Measurements from ENCODE around the gene GPRC5B.

Gene GPRC5B

DNA sequence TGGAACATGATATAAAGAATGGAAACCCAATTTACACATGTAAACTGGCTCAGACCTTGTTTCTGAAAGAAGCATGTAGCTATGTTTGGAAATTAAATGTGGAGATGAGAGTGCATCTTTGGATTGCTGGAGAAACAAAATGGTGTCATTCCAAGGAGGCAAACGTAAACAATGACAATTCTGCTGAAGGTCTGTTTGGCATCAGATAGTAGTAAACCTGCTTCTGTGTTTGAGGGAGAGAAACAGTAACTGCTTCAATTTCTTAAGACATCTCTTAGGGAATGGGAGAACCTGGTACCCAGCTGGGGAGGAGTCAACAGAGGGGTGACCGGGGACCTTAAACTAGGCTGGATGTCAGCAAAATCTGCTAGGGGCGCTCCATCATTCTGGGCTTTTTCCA lies 23.5 kb downstream of the GPRC5B start:
- TF ChIP-seq POLR2AphosphoS5 (IDR thresholded peaks at IDR 0.05; ENCODE audit: low read depth, low read length) (no peak), FOXP2 (optimal IDR thresholded peaks at IDR 0.05; ENCODE audit: borderline replicate concordance, extremely low read depth, extremely low read length, insufficient read depth) (no peak), TAF1 (IDR thresholded peaks at IDR 0.05; ENCODE audit: borderline replicate concordance, insufficient read depth, low read length) (no peak), SIN3A (IDR thresholded peaks at IDR 0.05; ENCODE audit: borderline replicate concordance, insufficient read depth, low read length) (no peak)
- TF ChIP-seq, protein P1, sequence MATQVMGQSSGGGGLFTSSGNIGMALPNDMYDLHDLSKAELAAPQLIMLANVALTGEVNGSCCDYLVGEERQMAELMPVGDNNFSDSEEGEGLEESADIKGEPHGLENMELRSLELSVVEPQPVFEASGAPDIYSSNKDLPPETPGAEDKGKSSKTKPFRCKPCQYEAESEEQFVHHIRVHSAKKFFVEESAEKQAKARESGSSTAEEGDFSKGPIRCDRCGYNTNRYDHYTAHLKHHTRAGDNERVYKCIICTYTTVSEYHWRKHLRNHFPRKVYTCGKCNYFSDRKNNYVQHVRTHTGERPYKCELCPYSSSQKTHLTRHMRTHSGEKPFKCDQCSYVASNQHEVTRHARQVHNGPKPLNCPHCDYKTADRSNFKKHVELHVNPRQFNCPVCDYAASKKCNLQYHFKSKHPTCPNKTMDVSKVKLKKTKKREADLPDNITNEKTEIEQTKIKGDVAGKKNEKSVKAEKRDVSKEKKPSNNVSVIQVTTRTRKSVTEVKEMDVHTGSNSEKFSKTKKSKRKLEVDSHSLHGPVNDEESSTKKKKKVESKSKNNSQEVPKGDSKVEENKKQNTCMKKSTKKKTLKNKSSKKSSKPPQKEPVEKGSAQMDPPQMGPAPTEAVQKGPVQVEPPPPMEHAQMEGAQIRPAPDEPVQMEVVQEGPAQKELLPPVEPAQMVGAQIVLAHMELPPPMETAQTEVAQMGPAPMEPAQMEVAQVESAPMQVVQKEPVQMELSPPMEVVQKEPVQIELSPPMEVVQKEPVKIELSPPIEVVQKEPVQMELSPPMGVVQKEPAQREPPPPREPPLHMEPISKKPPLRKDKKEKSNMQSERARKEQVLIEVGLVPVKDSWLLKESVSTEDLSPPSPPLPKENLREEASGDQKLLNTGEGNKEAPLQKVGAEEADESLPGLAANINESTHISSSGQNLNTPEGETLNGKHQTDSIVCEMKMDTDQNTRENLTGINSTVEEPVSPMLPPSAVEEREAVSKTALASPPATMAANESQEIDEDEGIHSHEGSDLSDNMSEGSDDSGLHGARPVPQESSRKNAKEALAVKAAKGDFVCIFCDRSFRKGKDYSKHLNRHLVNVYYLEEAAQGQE (IDR thresholded peaks at IDR 0.05; ENCODE audit: insufficient read depth in 1 of 2, low read depth in 2 of 2, low read length in 2 of 2): no peak

DNA sequence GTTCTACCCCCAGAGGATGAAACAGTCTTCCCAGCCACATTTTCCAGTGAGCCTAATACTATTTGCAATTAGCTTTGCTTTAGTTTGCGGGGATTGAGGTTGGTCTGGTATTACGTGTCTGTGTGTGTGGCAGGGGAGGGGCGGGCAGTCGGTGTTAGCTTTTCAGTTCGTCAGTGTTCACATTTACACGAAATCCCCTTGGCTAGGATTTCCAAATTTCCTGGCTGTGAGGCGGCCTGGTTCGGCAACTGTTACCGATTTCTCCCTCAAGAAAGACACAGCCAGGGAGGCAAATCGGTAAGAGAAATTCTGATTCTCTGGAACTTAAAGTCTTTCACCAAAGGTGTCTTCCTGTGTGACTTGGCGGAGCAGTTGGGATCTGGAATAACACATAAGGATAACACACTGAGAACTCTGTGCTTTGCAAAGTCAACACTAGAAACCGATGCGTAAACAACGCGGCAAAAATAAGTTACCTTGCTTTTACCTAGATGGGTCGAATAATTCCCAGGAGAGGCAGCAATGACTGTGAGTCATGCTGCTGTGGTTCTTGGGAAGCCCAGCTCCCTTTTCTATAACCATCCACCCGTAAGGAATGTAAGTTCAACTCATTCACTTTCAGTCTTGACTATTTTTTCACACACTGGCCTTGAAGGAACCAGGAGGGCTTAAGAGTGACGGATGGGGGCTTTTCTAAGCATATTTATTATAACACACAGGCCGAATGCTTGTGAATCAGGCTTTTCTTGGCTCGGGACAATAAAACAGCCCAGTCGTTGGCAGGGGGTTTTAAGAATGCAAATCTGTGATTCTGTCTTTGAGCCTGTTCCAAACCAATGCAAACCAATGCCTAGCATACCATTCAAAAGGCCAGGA lies 24.2 kb downstream of the GPRC5B start:
- TF ChIP-seq POLR2AphosphoS5 (IDR thresholded peaks at IDR 0.05; ENCODE audit: low read depth, low read length): no peak
- TF ChIP-seq, protein P1 (IDR thresholded peaks at IDR 0.05; ENCODE audit: insufficient read depth in 1 of 2, low read depth in 2 of 2, low read length in 2 of 2): no peak
- no peak for TF ChIP-seq SIN3A (IDR thresholded peaks at IDR 0.05; ENCODE audit: borderline replicate concordance, insufficient read depth, low read length)

DNA sequence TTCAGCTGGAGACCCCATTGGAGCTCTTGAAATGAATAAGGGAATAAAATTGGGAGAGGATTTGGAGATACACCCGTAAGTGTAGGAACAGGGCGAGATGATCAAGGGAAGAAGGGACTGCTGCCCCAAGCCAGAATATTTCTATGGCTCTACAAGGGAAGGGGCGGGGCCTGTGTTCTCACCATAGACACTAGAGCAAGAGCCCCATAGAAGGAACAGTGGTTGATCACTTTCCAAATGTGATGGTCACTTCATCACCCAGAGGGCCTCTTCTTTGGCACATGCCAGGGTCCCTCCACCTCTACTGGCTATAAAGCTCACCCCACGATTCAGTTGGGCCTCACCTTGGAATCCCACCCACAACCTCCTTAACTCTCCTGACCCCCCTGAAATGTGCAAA lies 25.0 kb downstream of the GPRC5B start:
- no peak for TF ChIP-seq FOXP2 (optimal IDR thresholded peaks at IDR 0.05; ENCODE audit: borderline replicate concordance, extremely low read depth, extremely low read length, insufficient read depth)
- TF ChIP-seq TAF1 (IDR thresholded peaks at IDR 0.05; ENCODE audit: borderline replicate concordance, insufficient read depth, low read length): no peak
- TF ChIP-seq, protein P1 (IDR thresholded peaks at IDR 0.05; ENCODE audit: insufficient read depth in 1 of 2, low read depth in 2 of 2, low read length in 2 of 2): no peak
- no peak for TF ChIP-seq SIN3A (IDR thresholded peaks at IDR 0.05; ENCODE audit: borderline replicate concordance, insufficient read depth, low read length)
- no peak for TF ChIP-seq POLR2AphosphoS5 (IDR thresholded peaks at IDR 0.05; ENCODE audit: low read depth, low read length)

DNA sequence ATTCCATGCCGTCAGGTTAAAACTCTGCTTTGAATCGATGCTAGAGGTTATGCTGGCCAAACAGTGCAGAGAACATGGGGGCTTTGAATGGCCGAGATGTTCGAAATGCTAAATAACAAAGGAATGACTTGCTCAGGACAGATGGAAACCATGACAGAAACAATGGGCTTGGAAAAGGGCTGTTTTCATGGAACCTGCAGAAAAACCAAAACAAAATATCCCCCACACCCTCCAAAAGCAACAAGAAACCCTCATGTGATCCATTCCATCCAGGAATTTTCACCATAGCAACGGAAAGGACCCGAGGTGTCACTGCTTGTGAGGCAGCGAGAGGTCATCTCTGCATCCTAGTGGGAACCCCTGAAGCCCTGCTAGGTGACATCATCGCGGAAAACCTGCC lies 25.5 kb downstream of the GPRC5B start:
- no peak for TF ChIP-seq FOXP2 (optimal IDR thresholded peaks at IDR 0.05; ENCODE audit: borderline replicate concordance, extremely low read depth, extremely low read length, insufficient read depth)

DNA sequence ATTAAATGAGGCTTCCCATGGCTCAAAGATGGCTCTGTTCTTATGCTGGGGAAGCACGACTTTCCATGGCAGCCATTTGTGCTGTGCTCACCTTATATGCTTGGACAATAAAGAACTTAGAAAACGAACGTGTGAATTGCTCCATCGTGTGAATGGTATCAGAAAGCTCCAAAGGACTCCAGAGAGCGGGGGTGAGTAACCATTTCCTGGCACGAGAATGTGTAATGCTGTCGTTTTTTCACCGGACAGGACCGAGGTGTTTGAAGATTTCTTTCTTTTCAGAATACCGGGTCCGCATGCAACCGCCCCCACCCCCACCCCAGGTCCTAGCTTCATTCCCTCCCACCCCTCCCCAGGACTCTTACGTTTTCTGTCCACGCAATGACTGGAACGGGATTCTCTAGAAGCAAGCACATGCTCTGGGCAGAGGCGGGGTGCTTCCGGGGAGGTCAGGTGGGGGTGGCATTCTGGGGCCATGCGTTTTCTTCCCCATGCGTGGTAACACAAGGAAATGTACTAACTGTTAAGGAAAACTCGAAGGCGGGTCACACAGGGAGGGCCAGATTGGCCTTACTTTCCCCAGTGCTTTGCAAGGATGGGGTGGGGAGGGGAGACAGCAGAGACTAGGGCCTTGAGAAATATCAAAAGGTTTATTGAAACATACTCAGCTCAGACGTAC lies 26.2 kb downstream of the GPRC5B start:
- TF ChIP-seq POLR2AphosphoS5 (IDR thresholded peaks at IDR 0.05; ENCODE audit: low read depth, low read length): no peak
- no peak for TF ChIP-seq TAF1 (IDR thresholded peaks at IDR 0.05; ENCODE audit: borderline replicate concordance, insufficient read depth, low read length)
- TF ChIP-seq FOXP2 (optimal IDR thresholded peaks at IDR 0.05; ENCODE audit: borderline replicate concordance, extremely low read depth, extremely low read length, insufficient read depth): no peak
- no peak for TF ChIP-seq SIN3A (IDR thresholded peaks at IDR 0.05; ENCODE audit: borderline replicate concordance, insufficient read depth, low read length)
- TF ChIP-seq, protein P1 (IDR thresholded peaks at IDR 0.05; ENCODE audit: insufficient read depth in 1 of 2, low read depth in 2 of 2, low read length in 2 of 2): no peak
